EL (cell line): ENCODE results near the gene DRGX.

Experiments used
- DNase-seq: peaks from one replicate; pipeline ENCODE4 v3.0.0-alpha.2; 2016

Gene DRGX

DNA sequence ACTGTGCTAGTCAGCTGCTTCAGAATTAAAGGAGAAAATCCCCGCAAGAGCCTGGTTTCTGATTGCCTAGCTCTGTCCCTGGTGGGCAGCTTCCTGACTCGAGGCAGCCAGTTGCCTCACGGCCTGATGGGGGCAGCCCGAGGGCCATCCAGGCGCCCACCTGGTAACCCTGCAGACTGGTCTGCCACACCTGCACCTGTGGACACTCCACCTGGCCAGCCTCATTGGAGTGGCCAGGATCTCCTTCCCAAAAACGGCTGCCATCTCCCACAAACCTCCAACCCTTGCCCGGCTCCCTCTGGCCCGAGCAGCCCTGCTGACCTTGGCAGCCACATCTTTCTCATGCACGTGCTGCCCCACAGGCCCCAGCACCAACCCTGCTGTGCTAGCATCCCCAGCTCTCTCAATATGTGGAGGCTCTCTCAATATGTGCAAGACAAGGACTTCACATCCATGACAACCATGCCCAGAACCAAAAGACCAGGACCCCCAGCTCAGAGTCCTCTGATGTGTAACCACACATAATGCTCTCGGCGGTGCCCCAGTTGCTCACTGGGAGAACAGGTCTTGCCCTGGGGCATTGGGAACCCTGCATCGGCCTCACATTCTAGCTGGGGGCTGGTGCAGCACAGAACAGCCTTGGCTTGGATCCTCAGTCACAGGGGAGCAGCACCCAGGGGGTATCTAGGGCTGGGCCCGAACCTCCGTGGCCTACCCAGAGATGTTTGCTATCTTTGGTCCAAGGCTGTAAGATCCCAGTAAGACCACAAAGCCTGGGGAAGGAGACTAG is 14.6 kb downstream of the DRGX start:
- DNase-seq = no peak

DNA sequence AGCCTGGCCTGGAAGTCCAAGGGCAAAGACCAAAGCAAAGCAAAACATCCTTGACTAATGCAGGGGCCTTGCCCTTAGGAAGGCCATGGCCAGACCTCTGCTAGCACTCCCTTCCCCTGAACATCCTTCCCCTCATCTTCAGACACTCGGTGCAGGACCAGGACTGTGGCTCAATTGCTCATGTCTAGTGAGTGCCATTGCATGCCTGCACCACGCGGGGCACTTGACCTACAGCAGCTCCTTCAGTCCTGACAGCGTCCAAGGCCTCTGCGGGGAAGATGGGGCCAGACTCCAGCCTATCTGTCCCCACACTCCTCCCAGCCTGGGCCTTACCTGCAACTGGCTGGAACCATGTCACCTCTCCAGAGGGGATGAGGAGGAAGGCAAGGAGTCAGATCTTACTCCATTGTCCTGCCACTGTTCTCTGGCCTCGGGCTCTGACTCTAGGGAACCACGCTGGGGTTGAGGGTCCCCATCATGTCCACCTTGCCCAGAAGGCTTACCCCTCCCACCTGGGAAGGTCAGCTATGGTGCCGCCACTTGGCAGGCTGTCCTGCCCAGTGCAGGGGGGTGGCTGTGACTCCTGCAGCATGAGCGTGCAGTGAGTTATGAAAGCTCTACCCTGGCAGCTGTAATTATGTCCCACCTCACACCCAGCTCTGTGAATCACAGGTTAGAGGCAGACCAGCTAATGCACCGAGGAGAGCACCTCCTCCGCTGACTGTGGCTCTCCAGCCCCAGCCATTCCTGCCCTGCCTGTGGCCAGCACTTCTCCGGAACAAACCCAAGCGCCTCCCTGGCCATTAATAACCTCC is 16.1 kb downstream of the DRGX start:
- DNase-seq = no peak

DNA sequence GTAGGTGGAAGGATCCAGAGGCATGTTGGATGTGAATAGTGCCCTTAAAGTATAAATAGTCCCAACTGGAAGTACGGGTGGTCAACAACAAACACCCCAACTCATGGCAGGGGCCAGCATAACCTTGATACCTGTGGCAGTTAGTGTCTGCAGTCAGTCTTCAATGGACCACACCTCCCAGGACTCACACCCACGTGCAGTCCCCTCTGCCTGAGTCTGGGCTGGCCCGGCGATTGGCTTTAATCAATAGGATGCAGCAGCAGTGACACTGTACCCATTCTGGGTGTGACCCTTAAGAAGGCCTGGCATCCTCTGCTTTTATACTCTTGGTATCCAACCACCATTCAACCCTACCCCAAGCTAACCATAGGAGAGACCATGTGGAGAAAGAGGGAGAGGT is 18.6 kb downstream of the DRGX start:
- no peak for DNase-seq

DNA sequence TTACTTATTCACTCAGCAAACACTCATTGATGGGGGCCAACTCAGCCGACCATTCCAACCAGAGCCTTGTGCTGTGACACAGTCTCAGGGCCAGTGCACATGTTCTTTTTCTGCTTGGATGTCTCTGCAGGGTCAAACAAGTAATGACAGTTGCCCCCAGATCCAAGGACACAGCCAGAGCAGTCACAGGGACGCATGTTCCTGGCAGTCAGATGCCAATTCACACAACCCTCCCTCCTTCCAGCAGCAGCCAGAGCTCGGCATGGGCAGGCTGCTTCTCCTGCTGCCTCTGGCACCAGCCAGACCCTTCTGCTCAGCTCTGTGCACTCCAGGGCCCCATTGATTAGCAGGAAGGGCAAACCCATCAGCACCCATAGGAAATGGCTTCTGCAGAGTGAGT is 20.3 kb downstream of the DRGX start:
- no peak for DNase-seq

DNA sequence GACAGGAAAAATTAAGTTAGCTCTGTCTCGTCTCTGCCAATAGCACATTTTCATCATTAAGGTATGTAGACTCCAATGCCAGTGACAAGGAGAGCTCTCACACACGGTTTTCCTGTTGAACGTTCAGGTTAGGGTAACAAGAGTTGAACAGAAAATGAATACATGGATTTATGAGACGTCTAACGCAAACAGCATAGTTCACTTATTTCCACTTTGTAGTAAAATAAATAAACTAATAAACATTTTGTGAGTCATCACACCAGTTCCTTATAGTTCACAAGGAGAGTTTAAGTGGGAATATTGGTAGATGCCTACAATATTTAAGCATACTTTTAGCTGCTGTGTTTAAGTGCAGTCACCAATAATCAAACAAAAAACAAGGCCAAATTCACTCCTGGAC is 21.1 kb downstream of the DRGX start:
- no peak for DNase-seq

DNA sequence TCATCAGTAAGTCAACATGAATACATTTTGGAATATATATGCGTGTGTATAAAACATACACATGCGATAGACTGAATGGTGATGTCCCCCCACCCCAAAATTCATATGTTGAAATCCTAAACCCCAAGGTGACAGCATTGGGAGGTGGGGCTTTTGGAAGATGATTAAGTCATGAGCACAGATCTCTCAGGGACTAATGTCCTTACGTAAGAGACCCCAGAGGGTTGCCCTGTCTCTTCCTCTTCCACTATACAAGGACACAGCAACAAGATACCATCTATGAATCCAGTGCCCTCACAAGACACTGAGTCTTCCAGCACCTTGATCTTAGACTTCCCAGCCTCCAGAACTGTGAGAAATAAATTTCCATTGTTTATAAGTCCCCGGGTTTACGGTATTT is 22.5 kb downstream of the DRGX start:
- DNase-seq = no peak

DNA sequence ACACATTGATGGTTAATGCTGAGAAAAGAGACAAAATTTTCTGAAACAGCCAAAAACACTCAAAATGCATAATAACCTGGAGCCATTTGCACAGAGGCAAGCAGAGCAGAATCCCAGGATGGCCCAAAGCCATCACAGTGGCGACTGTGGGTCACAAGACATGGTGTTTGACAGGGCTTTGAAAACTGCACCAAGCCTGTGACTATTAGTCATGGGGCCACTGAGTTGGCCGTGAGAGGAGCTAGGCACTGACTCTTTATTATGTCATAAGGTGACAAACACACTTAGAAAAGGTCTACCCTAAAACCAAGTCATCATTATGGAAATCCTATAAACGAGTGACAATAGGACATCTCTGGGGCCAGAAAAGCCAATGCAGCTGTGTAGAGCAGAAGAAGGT is 23.9 kb downstream of the DRGX start:
- DNase-seq = no peak

DNA sequence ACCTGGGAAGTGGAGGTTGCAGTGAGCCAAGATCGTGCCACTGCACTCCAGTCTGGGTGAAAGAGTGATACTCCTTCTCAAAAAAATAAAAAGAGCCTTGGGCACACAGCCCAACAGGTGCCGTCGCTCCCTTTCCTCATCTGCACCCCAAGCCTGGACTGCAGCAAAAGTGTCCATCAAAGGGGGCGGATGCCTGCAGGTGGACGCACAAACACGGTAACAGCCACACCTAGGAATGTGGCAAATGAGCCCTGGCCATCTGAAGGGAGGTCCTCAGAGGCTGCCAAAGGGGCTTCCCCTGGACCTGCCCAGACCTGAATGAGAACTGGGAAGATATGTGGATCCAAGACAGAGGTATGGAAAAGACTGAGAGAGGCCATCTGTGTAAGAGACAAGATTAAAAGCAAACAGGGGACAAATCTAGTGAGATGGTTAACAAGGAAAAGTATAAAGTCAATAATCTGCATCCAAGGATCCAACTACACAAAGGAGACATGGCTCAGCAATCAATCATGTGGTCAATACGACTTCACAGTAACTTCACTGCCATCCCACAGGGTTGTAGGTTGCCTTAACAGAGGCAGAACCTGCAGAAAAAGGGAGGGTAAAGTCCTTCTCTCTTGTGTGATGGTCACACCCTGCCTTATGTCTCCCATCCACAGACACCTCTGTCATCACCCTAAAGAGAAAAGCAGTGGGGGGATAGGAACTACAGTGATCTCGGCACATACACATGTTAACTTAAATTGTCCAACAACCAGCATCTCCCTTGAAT is 25.4 kb downstream of the DRGX start:
- no peak for DNase-seq

DNA sequence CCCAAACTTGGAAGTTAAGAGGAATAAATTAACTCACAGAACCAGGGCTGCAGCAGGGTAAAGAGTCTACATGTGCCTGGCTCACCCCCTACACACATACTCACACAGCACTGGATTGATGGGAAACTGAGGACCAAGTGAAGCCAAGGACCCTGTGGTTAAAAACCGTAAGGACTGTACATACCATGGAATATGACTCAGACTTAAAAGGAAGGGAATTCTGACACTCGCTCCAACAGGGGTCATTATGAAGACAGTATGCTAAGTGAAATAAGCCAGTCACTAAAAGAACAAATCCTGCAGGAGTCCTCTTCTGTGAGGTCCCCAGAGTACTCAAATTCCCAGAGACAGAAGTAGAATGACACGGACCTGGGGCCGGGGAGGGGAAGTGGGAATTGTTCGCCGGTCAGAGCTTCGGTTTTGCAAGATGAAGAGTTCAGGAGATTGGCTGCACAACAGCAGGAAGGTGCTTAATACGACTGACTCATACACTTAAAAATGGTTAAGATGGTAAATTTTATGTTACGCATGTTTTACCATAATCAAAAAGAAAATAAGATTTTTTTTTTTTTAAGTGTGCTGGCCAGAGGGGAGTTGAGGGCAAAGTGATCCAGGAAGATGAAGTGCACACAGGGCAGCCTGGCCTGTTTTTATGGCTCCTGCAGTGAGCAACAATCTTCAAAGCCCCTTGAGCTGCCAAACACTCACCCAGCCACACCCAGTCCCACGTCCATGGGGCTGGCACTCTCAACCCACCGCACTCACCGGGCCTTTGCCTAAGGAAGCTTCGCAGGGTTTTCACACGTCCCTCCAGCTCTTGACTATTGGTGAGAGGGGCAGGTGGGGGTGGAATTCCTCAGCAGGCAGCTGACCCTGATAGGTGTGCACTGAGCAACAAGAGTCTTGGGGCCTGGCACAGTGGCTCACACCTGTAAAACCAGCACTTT is 26.4 kb downstream of the DRGX start:
- DNase-seq = peak; percentile 42

DNA sequence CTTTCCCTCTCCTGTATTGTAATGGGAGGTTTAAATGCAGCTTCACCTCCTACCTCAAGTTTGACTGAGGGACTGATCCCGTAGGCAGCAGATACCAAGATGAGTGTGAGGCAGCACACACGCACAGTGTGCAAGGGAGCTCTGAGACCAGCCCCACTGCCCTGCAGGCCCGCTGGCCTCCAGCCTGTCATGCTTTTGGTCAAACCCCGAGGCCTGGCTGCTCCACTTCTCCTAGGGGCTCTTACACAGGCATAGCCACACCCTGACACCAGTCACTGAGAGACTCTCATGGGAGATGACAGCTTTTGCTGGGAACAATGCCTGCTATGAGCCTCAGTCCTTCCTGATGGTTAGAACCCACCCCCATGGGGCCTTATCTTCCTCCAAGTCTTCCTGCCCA is 27.6 kb downstream of the DRGX start:
- DNase-seq = no peak

DNA sequence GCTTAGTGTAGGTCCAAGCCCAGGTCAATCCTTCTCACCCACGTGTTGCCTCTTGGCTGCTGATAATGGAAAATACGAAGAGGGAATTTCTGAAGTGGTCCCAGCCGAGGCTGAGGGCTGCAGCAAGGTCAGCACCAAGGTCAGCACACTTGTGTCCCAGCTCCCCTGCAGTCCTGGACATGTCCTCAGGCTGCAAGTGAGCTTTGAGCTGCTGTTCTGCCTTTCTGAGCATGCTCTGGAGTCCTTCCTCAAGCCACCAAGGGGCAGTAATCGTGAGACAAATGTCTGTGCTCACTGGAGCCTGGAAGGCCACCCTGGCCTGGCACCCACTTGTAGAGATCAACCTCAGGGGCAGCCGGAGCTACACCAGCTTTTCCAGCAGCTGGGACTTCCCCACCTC is 28.3 kb downstream of the DRGX start:
- DNase-seq = no peak

DNA sequence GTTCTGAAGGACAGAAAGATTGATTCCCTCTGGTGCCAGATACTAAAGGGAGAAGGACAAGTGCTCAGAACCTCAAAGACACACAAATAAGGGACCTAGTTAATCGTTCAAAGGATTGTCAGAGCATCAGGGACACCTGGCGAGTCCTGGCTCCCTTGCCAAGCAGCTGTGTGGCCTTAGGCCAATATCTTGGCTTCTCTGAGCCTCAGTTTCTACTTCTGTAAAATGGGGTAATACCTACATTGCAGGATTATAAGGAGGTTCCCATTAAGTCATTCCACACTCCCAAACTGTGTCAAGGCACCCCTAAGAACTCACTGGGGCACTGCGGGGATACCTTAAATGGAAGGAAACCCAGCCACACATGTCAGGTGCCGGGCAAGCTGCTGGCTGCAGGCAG is 29.4 kb downstream of the DRGX start:
- no peak for DNase-seq

DNA sequence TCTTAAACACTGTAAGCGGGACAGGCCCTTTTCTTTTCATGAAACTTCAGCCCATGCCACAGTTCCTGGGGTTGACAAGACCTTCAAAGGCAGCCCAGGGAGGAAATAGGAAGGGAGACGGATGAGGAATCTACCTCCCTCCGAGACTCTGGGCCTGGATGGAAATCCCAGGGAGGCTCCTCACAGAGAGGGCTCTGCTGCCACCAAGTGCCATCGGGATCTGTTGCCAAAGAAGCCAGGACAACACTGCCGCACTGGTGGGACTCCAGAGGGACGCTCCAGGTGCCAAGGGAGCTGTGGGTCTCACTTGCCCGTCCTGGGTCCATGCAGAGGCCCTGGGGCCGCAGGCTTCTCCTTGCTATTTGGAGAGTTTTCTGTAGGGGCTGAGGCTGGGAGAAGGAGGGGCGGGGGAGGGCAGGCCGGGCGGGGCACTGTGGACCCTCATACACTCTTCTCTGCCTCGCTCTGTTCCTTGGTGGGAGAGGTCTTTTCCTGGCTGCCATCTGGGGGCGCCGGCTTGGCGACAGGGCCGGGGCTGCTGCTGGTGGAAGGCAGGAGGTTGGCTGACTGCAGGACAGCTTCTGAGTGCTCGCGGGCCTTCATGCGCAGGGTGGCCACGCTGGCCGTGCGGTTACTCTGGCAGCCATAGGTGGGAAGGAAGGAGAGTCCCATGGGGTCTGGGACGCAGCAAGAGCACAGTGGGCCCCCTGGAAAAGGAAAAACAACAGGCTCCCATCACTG is 30.0 kb downstream of the DRGX start:
- no peak for DNase-seq

DNA sequence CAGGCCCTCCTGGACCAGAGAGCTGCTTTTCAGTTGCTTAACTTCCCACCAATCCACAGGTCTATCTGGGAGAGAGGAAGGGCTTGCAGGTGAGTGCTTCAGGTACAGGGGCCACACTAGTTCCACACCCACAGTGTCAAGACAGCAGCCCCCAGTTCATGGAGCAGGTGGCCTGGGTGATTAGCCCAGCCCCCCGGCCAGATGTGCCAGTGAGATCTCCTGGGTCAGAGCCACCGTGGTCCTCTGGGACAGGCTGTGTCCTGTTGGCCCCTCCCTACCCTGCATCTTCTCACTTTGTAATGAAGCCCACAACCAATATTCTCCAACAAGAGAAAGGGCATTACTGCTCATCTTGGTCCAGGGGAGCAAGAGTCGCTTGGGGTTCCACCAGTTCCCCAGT is 30.6 kb downstream of the DRGX start:
- no peak for DNase-seq

DNA sequence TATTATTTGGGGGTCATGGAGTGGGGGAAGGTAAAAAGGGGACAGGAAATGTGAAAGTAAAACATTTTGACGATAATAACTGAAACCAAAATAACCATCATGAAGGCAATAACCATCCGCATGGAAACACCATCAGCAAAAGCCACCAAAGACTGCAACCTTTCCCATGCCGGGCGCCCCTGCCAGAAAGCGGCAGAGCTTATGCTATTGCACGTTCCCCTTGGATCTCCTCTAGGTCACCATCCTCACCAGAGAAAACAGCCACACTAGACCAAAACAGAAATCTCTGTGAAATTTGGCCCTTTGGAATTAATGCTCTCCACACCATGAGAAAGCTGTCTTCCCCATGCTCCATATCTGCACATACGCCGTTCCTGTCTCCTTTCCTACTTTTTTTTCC is 31.1 kb downstream of the DRGX start:
- no peak for DNase-seq

DNA sequence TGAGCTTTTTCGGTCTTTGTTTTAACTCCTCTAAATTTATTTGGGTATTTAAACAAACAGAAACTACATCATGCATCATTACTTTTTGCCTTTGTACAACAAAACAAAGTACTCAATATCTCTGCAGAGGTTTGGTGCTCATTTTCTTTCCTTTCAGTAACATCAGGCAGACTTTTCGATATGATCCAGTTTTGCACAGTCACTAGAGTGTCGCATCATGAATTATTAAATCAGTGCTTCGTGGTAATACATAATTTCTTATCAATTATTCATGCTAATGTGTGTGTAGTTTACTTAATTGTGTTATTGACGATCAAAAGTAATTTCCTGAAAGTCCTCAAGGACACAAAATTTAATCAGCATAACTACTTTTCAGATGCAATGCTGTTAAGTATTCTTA is 31.8 kb downstream of the DRGX start:
- DNase-seq = no peak

DNA sequence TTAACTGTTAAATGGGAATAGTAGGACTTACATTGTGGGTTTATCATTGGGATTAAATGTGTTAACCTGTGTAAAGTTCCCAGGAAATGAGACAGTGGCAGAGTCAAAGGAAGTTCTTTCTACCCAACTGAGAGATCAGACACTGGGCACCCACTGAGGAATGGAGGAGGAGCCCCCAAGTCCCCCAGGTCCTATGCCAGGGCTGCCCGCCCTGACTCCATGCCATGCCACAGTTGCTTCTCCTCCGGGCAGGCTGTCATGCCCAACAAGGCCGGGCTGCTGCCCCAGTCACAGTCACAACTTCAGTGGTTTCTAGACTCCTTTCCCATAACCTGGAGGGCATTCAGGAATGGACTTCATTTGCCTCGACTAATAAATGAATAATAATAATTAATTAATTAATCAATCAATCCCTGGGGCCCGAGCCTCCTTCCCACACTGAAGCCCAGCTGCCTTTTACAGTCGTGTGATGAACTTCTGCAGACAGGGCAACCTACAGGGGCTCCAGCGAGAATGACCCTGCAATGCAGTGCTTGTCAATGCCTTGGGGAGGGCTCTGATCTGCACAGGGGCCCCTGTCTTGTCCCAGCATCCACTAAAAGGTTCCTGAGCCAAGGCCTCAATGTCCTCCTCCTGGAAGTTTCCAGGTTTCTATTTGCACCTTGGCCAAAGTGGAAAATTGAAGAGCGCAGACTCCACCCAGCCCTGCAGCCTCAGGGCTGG is 32.4 kb downstream of the DRGX start:
- DNase-seq = no peak

DNA sequence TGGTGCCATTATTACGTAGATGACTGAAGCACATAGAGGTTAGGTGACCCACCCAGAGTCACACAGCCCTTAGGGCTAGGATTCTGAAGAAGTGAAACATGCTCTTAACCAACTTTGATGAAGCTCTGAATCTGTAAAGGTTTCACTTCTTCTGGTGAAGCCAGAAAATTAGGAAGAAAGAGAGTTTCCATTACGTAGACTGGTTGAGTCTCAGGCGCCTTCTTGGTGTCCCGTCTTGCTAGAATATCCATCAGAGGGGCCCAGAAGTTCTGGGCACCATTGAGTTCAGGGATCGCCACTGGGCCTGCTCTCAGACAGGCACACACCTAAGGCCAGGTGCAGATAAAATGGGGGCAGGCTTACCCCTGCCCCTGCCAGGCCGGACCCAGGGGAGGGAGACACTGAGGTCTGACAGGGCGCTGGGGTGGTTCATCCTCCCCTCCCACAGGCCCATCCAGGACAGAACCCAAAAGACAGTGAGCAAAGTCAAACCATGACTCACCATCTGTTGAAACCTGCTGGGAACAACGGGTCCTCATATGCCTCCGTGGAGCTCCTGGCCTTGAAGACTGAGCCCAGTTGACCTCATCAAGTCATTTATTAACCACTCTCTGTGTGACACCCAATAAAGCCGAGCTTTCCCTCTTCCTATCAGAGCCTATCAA is 33.2 kb downstream of the DRGX start:
- no peak for DNase-seq

DNA sequence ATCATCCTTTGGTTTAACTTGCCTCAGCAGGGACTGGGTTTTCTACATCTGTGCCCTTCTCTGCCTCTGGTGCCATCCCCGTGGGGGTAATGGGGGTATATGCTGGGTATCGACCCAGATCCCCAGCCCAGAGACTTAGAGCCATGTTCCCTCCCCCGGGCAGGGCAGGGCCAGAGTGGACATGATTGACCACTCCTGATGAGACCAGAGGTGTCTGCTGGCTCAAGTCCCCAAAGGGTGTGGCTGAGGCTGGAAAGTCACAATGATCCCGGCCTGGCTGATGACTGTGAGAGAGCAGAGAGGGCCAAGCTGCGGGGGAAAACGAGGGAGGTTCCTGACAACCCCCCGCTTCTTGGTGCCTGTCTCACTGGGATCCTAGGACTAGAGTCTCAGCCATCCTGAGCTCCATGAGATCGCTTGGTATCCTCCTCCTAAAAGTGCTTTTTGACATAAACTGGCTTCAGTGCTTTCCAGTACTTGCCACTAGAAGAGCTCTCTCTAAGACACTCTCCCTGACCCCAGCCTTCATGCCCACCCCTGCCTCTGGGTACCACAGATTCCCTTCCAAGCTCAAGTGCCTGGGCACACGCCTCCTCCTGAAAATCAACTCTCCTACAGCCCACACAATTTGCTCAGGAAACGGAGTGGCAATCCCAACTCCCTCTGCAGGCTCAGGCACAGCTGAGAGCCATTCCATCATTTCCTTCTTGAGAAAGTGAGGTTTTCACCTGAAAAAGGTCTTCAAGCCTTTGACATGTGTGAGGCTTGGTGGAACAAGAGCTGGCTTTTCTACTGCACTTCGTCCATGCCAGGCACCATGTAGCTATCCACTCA is 33.9 kb downstream of the DRGX start:
- no peak for DNase-seq

DNA sequence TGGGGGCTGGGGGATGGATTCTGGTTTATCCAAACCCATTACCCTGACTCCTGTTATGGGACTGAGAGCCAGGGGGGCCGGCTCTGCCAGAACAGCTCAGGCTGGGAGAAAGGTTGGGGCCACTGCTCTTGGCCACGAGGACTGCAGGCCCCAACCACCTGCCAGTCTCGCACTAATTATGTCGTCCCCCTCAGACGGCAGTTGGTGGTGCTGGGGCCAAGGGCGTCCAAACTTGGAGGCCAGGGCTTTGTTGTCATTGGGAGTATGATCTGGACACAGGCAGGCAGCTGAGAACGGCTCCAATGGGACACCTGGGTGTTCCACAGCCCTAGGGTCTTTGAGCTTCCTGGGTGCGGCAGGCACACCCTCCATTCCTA is 34.7 kb downstream of the DRGX start:
- no peak for DNase-seq
